Measurements from ENCODE around the gene SIVA1.

Gene SIVA1

GRCh38 chr14:104712881-104713734, 39.8 kb upstream of the SIVA1 start:
- H3K9ac ChIP-seq (ENCODE audit: low read depth, low read length) = no peak overlapping the region
- H3K36me3 ChIP-seq (ENCODE audit: insufficient read depth, low read length) = peaks cover 73% of the 10 kb centered on the region
- TF ChIP-seq EZH2 (IDR thresholded peaks at IDR 0.05; ENCODE audit: borderline replicate concordance, low read depth, low read length, severe bottlenecking) (no peak), CTCF (IDR thresholded peaks at IDR 0.05; ENCODE audit: borderline replicate concordance, extremely low read depth, low read length, poor library complexity, severe bottlenecking) (no peak)
- H3K4me2 ChIP-seq (ENCODE audit: insufficient read depth, low read length) = no peak overlapping the region
- H3K4me1 ChIP-seq (ENCODE audit: insufficient read depth, low read length) = no peaks in the 10 kb centered on the region
- no peak overlapping the region for H3K4me3 ChIP-seq (ENCODE audit: low read depth in 1 of 2, low read length in 2 of 2)
- no peaks in the 10 kb centered on the region for H3K79me2 ChIP-seq (ENCODE audit: insufficient read depth, low read length)
- H3K9me3 ChIP-seq (ENCODE audit: insufficient read depth, low read length, severe bottlenecking) = no peaks in the 10 kb centered on the region
- no peaks in the 10 kb centered on the region for H3K27me3 ChIP-seq (ENCODE audit: insufficient read depth, low read length, poor library complexity)
- ATAC-seq (ENCODE audit: insufficient read depth, low read depth) (no peak), DNase-seq (no peak)
- H3K27ac ChIP-seq (ENCODE audit: low read length) = no peak overlapping the region
- H4K20me1 ChIP-seq (ENCODE audit: insufficient read depth, low read length) = peaks cover 24% of the 10 kb centered on the region
- no peak overlapping the region for H2AFZ ChIP-seq (ENCODE audit: low read depth, low read length)

- no peak for TF ChIP-seq CTCF (IDR thresholded peaks at IDR 0.05; ENCODE audit: borderline replicate concordance, extremely low read depth, low read length, poor library complexity, severe bottlenecking)
- TF ChIP-seq EZH2 (IDR thresholded peaks at IDR 0.05; ENCODE audit: borderline replicate concordance, low read depth, low read length, severe bottlenecking) = no peak
Measured at GRCh38 chr14:104714066-104714465, 38.9 kb upstream of the SIVA1 start.

GRCh38 chr14:104714681-104715080, 38.3 kb upstream of the SIVA1 start:
- H3K4me3 ChIP-seq (ENCODE audit: low read depth in 1 of 2, low read length in 2 of 2) = no peak overlapping the region
- H3K79me2 ChIP-seq (ENCODE audit: insufficient read depth, low read length) = no peaks in the 10 kb centered on the region

More at GRCh38 chr14:104714066-104714465, 38.9 kb upstream of the SIVA1 start:
- no peaks in the 10 kb centered on the region for H3K4me1 ChIP-seq (ENCODE audit: insufficient read depth, low read length)
- no peak overlapping the region for H2AFZ ChIP-seq (ENCODE audit: low read depth, low read length)
- H3K4me2 ChIP-seq (ENCODE audit: insufficient read depth, low read length) = no peak overlapping the region
- H3K4me3 ChIP-seq (ENCODE audit: low read depth in 1 of 2, low read length in 2 of 2) = no peak overlapping the region
- ATAC-seq (ENCODE audit: insufficient read depth, low read depth) (no peak), DNase-seq (no peak)
- no peak overlapping the region for H3K27ac ChIP-seq (ENCODE audit: low read length)
- no peaks in the 10 kb centered on the region for H3K79me2 ChIP-seq (ENCODE audit: insufficient read depth, low read length)
- no peaks in the 10 kb centered on the region for H3K9me3 ChIP-seq (ENCODE audit: insufficient read depth, low read length, severe bottlenecking)
- H3K27me3 ChIP-seq (ENCODE audit: insufficient read depth, low read length, poor library complexity) = no peaks in the 10 kb centered on the region
- H4K20me1 ChIP-seq (ENCODE audit: insufficient read depth, low read length) = peaks cover 21% of the 10 kb centered on the region
- H3K9ac ChIP-seq (ENCODE audit: low read depth, low read length) = no peak overlapping the region
- peaks cover 74% of the 10 kb centered on the region for H3K36me3 ChIP-seq (ENCODE audit: insufficient read depth, low read length)

More at GRCh38 chr14:104714681-104715080, 38.3 kb upstream of the SIVA1 start:
- Histone ChIP-seq H3K27ac (ENCODE audit: low read length) (no peak overlapping the region), H3K9me3 (ENCODE audit: insufficient read depth, low read length, severe bottlenecking) (no peaks in the 10 kb centered on the region), H3K4me2 (ENCODE audit: insufficient read depth, low read length) (no peak overlapping the region), H3K27me3 (ENCODE audit: insufficient read depth, low read length, poor library complexity) (no peaks in the 10 kb centered on the region), H2AFZ (ENCODE audit: low read depth, low read length) (no peak overlapping the region), H3K9ac (ENCODE audit: low read depth, low read length) (no peak overlapping the region), H3K36me3 (ENCODE audit: insufficient read depth, low read length) (peaks cover 75% of the 10 kb centered on the region), H4K20me1 (ENCODE audit: insufficient read depth, low read length) (peaks cover 15% of the 10 kb centered on the region), H3K4me1 (ENCODE audit: insufficient read depth, low read length) (no peaks in the 10 kb centered on the region)
- ATAC-seq (ENCODE audit: insufficient read depth, low read depth) = no peak
- no peak for TF ChIP-seq EZH2 (IDR thresholded peaks at IDR 0.05; ENCODE audit: borderline replicate concordance, low read depth, low read length, severe bottlenecking)
- no peak for TF ChIP-seq CTCF (IDR thresholded peaks at IDR 0.05; ENCODE audit: borderline replicate concordance, extremely low read depth, low read length, poor library complexity, severe bottlenecking)
- no peak for DNase-seq

Data from DND-41 (cell line).